HG02981 (cell line): ENCODE results near the gene ZNF611.
"Not testable (repeated sequence)": the region's sequence is repeated elsewhere in the genome, so short reads cannot be mapped to it uniquely, and the experiment has no call there.

Experiments used
- ATAC-seq: cut with Tn5 transposase; IDR thresholded peaks from one replicate; pipeline ENCODE4 v1.9.1; 2021; ENCODE audit warnings: mild to moderate bottlenecking, moderate library complexity; ENCODE audit not compliant: unreplicated experiment

ZNF611 gene

GRCh38 chr19:52687684-52688083 is 47.2 kb downstream of the ZNF611 start:
- no peak for ATAC-seq

- no peak for ATAC-seq
Measured at GRCh38 chr19:52685811-52686210, 49.0 kb downstream of the ZNF611 start.

GRCh38 chr19:52681216-52681615 is 53.6 kb downstream of the ZNF611 start:
- not testable (repeated sequence) for ATAC-seq

GRCh38 chr19:52679598-52679997 is 55.2 kb downstream of the ZNF611 start:
- no peak for ATAC-seq

GRCh38 chr19:52675239-52675638 is 59.6 kb downstream of the ZNF611 start:
- ATAC-seq: not testable (repeated sequence)

- ATAC-seq: no peak
Measured at GRCh38 chr19:52673014-52673413, 61.8 kb downstream of the ZNF611 start.

GRCh38 chr19:52670046-52670445 is 64.8 kb downstream of the ZNF611 start:
- ATAC-seq: no peak

- no peak for ATAC-seq
Measured at GRCh38 chr19:52669586-52669985, 65.3 kb downstream of the ZNF611 start.

- no peak for ATAC-seq
Measured at GRCh38 chr19:52667972-52668371, 66.9 kb downstream of the ZNF611 start.

GRCh38 chr19:52666506-52666905 is 68.3 kb downstream of the ZNF611 start:
- ATAC-seq: no peak

GRCh38 chr19:52665529-52665928 is 69.3 kb downstream of the ZNF611 start:
- no peak for ATAC-seq

GRCh38 chr19:52665027-52665426 is 69.8 kb downstream of the ZNF611 start:
- no peak for ATAC-seq

GRCh38 chr19:52664461-52664860 is 70.4 kb downstream of the ZNF611 start:
- ATAC-seq: no peak

- ATAC-seq: no peak
Measured at GRCh38 chr19:52662631-52663030, 72.2 kb downstream of the ZNF611 start.

GRCh38 chr19:52660981-52661380 is 73.9 kb downstream of the ZNF611 start:
- ATAC-seq: no peak

GRCh38 chr19:52659013-52659412 is 75.8 kb downstream of the ZNF611 start:
- no peak for ATAC-seq

- no peak for ATAC-seq
Measured at GRCh38 chr19:52658595-52658994, 76.2 kb downstream of the ZNF611 start.

- ATAC-seq: no peak
Measured at GRCh38 chr19:52653161-52653560, 81.7 kb downstream of the ZNF611 start.
